HepG2 (cell line): Measurements from ENCODE around the gene AMDHD1. TPM values are rescaled to one million over a fixed set of nuclear protein-coding genes. Genes with fewer than 3 reads are reported as not detected.
A peak's percentile ranks its signal among the peaks of the same experiment; 100 is the strongest.

Source experiments
- ASH2L ChIP-seq: fragments of 300-600, 200-600 bp; sonication (generic); IDR thresholded peaks from 2 replicates; pipeline ENCODE4 v1.7.0; 2017; ENCODE audit warnings: low read depth, mild to moderate bottlenecking, moderate library complexity, mixed read lengths, low read length; ENCODE audit not compliant: insufficient read length
- ATF6 ChIP-seq: sonication (generic); formaldehyde crosslinking; conservative IDR thresholded peaks from 2 replicates; pipeline ENCODE4 v1.4.0; 2020; ENCODE audit warnings: missing genetic modification reagents
- BCL3 ChIP-seq: sonication (generic); formaldehyde crosslinking; IDR thresholded peaks from 2 replicates; pipeline ENCODE4 v1.5.1; 2020; ENCODE audit warnings: mild to moderate bottlenecking, missing genetic modification reagents, moderate library complexity
- E2F1 ChIP-seq: sonication (generic); formaldehyde crosslinking; IDR thresholded peaks from 2 replicates; pipeline ENCODE4 v1.5.0; 2020; ENCODE audit warnings: missing genetic modification reagents
- ELF1 ChIP-seq: sonication (generic); formaldehyde crosslinking; IDR thresholded peaks from 2 replicates; pipeline ENCODE4 v1.4.0; 2020; ENCODE audit warnings: missing genetic modification reagents
- FOXC1 ChIP-seq: sonication (generic); formaldehyde crosslinking; IDR thresholded peaks from 2 replicates; pipeline ENCODE4 v1.8.0; 2022; ENCODE audit warnings: mild to moderate bottlenecking, missing genetic modification reagents, borderline replicate concordance
- JUN ChIP-seq: sonication (generic); formaldehyde crosslinking; IDR thresholded peaks from 2 replicates; pipeline ENCODE4 v1.4.0; 2020; ENCODE audit warnings: mild to moderate bottlenecking, missing genetic modification reagents
- NFKB2 ChIP-seq: sonication (generic); formaldehyde crosslinking; IDR thresholded peaks from 2 replicates; pipeline ENCODE4 v1.4.0; 2020; ENCODE audit warnings: missing genetic modification reagents, borderline replicate concordance
- RBAK ChIP-seq: sonication (generic); formaldehyde crosslinking; IDR thresholded peaks from 2 replicates; pipeline ENCODE4 v1.5.1; 2020; ENCODE audit warnings: mild to moderate bottlenecking, missing genetic modification reagents
- RFXANK ChIP-seq: IDR thresholded peaks from 2 replicates; pipeline ENCODE4 v1.6.1; 2016
- SMYD3 ChIP-seq: sonication (generic); formaldehyde crosslinking; IDR thresholded peaks from 2 replicates; pipeline ENCODE4 v1.8.1; 2023; ENCODE audit warnings: mild to moderate bottlenecking, missing genetic modification reagents
- STAT6 ChIP-seq: sonication (generic); formaldehyde crosslinking; IDR thresholded peaks from 2 replicates; pipeline ENCODE4 v1.4.0; 2020; ENCODE audit warnings: missing genetic modification reagents, mild to moderate bottlenecking, borderline replicate concordance
- ZC3H13 ChIP-seq: sonication (generic); formaldehyde crosslinking; IDR thresholded peaks from 2 replicates; pipeline ENCODE4 v1.8.1; 2023; ENCODE audit warnings: mild to moderate bottlenecking, missing genetic modification reagents, moderate library complexity
- ZNF280B ChIP-seq: sonication (generic); formaldehyde crosslinking; IDR thresholded peaks from 2 replicates; pipeline ENCODE4 v1.5.0; 2020; ENCODE audit warnings: missing genetic modification reagents, mild to moderate bottlenecking, borderline replicate concordance
- ZNF460 ChIP-seq: sonication (generic); formaldehyde crosslinking; IDR thresholded peaks from 2 replicates; pipeline ENCODE4 v1.5.1; 2020; ENCODE audit warnings: missing genetic modification reagents, mild to moderate bottlenecking, borderline replicate concordance
- ZNF569 ChIP-seq: sonication (generic); formaldehyde crosslinking; IDR thresholded peaks from 2 replicates; pipeline ENCODE4 v1.5.0; 2020; ENCODE audit warnings: mild to moderate bottlenecking, missing genetic modification reagents, moderate library complexity, borderline replicate concordance
- ZNF720 ChIP-seq: sonication (generic); formaldehyde crosslinking; IDR thresholded peaks from 2 replicates; pipeline ENCODE4 v1.4.0; 2020; ENCODE audit warnings: missing genetic modification reagents
- ZNF772 ChIP-seq: sonication (generic); formaldehyde crosslinking; IDR thresholded peaks from 2 replicates; pipeline ENCODE4 v1.5.0; 2020; ENCODE audit warnings: mild to moderate bottlenecking, missing genetic modification reagents
- ZNF83 ChIP-seq: sonication (generic); formaldehyde crosslinking; IDR thresholded peaks from 2 replicates; pipeline ENCODE4 v1.4.0; 2020; ENCODE audit warnings: missing genetic modification reagents, mild to moderate bottlenecking, borderline replicate concordance
- polyA plus RNA-seq, 8 experiments: library from polyadenylated mRNA; depleted of rRNA in 3 of 8; stranded (reverse) in 7 of 8; unstranded in 1 of 8; fragments of >200 nt; fragmentation: Illumina TruSeq in 4 of 8; extraction: Trizol in 4 of 8; gene quantifications; 2 replicates each; pipeline versions ENCODE4 v1.2.1 to v1.2.3, GENCODE V29; 2011 to 2016; ENCODE audit warnings: low read depth in 4 of 8, missing spikeins in 1 of 8, mixed read lengths in 1 of 8; ENCODE audit not compliant: insufficient read depth in 1 of 8
- total RNA-seq, 5 experiments: library from RNA; depleted of rRNA; stranded (reverse); fragments of >200 nt; fragmentation: Illumina TruSeq; extraction: Trizol; gene quantifications; 2 replicates each; pipeline ENCODE4 v1.2.3, GENCODE V29; 2016; ENCODE audit warnings: low read depth in 1 of 5

AMDHD1 gene
- total and polyA plus RNA-seq, 2 of the 13 experiments (the other 11 are each of a cell fraction or from before 2014, with no cell fraction given), result 6.5 to 29.6 TPM

GRCh38 chr12:95996034-95996658, 53.0 kb downstream of the AMDHD1 start, which contains the start of gene HAL (continued):
- no peak; the same call in 1 of the 2 replicates for TF ChIP-seq BCL3
- TF ChIP-seq STAT6 (CRISPR knock-in tag), result peak; percentile 73
- peak; percentile 93 for TF ChIP-seq SMYD3
- TF ChIP-seq ZC3H13 (CRISPR knock-in tag), result peak; percentile 72; the same call in 1 of the 2 replicates
- 0 out of 2 replicates have a peak, but pooled peaks have one; percentile 29 for TF ChIP-seq ZNF83
- TF ChIP-seq ZNF569, result no peak
- peak; percentile 89 for TF ChIP-seq JUN
- TF ChIP-seq E2F1 (CRISPR knock-in tag), result no peak
- TF ChIP-seq ELF1, result peak; percentile 81
- peak; percentile 84; the same call in 1 of the 2 replicates for TF ChIP-seq FOXC1 (CRISPR knock-in tag)
- no peak for TF ChIP-seq RBAK (CRISPR knock-in tag)
- 0 out of 2 replicates have a peak, but pooled peaks have one; percentile 65 for TF ChIP-seq RFXANK
- no peak for TF ChIP-seq ZNF280B (CRISPR knock-in tag)
- peak; percentile 85; the same call in 1 of the 2 replicates for TF ChIP-seq ATF6 (CRISPR knock-in tag)
- peak; percentile 96 for TF ChIP-seq ZNF772
- peak; percentile 56 for TF ChIP-seq ASH2L
- no peak for TF ChIP-seq NFKB2 (CRISPR knock-in tag)
- TF ChIP-seq ZNF460 (CRISPR knock-in tag), result no peak; the same call in 1 of the 2 replicates
- TF ChIP-seq ZNF720, result no peak
